HG02973 (cell line): ENCODE results near the gene HERPUD1.

Source experiments
- ATAC-seq: cut with Tn5 transposase; IDR thresholded peaks from one replicate; pipeline ENCODE4 v1.9.1; 2021; ENCODE audit warnings: moderate library complexity; ENCODE audit not compliant: unreplicated experiment

Gene HERPUD1

DNA sequence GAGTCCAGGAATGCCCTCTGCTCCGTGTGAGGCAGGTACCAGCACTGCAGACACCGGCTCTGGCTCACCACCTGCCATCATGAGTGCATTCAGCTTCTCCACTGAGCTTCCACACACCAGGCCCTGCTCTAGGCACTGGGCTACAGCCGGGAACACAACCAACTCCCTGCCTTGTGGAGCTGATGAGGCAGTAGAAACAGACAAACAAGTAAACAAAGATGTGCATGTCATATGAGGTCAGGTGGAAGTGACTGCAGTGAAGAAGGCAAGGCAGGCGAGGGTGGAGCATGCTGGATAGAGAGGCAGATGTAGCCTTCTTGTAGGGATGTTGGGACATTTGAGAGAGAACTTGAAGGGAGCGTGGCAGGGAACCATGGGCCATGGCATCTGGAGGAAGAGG lies 62.4 kb downstream of the HERPUD1 start:
- no peak for ATAC-seq
